ENCODE results near the gene MUC16.

The MUC16 gene

DNA sequence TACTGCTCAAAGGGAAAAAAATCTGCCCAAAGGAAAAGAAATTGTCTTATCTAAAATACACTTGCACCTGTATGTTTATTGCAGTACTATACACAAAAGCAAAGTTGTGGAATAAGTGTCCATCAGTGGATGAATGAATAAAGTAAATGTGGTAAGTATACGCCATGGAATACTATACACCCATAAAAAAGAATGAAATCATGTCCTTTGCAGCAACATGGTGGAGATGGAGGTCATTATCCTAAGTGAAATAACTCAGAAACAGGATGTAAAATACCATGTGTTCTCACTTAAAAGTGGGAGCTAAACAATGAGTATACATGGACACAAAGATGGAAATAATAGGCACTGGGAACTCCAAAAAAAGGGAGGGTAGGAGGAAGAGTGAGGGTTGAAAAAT, 3.8 kb upstream of the MUC16 start:
- no peak overlapping the region for H3K4me3 ChIP-seq (replicated peaks; ENCODE audit: insufficient read depth, low read length)
- no peaks in the 10 kb centered on the region for H3K27me3 ChIP-seq (ENCODE audit: insufficient read depth, poor library complexity, severe bottlenecking)
- no peak for DNase-seq (ENCODE audit: low read depth in 1 of 2, low spot score in 1 of 2)
- no peak overlapping the region for H3K27ac ChIP-seq (replicated peaks)
- TF ChIP-seq, protein P1, sequence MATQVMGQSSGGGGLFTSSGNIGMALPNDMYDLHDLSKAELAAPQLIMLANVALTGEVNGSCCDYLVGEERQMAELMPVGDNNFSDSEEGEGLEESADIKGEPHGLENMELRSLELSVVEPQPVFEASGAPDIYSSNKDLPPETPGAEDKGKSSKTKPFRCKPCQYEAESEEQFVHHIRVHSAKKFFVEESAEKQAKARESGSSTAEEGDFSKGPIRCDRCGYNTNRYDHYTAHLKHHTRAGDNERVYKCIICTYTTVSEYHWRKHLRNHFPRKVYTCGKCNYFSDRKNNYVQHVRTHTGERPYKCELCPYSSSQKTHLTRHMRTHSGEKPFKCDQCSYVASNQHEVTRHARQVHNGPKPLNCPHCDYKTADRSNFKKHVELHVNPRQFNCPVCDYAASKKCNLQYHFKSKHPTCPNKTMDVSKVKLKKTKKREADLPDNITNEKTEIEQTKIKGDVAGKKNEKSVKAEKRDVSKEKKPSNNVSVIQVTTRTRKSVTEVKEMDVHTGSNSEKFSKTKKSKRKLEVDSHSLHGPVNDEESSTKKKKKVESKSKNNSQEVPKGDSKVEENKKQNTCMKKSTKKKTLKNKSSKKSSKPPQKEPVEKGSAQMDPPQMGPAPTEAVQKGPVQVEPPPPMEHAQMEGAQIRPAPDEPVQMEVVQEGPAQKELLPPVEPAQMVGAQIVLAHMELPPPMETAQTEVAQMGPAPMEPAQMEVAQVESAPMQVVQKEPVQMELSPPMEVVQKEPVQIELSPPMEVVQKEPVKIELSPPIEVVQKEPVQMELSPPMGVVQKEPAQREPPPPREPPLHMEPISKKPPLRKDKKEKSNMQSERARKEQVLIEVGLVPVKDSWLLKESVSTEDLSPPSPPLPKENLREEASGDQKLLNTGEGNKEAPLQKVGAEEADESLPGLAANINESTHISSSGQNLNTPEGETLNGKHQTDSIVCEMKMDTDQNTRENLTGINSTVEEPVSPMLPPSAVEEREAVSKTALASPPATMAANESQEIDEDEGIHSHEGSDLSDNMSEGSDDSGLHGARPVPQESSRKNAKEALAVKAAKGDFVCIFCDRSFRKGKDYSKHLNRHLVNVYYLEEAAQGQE (IDR thresholded peaks at IDR 0.05; ENCODE audit: insufficient replicate concordance, low read depth) = no peak
- TF ChIP-seq POLR2AphosphoS5 (IDR thresholded peaks at IDR 0.05; ENCODE audit: low read depth) = no peak
- TF ChIP-seq, protein P2, sequence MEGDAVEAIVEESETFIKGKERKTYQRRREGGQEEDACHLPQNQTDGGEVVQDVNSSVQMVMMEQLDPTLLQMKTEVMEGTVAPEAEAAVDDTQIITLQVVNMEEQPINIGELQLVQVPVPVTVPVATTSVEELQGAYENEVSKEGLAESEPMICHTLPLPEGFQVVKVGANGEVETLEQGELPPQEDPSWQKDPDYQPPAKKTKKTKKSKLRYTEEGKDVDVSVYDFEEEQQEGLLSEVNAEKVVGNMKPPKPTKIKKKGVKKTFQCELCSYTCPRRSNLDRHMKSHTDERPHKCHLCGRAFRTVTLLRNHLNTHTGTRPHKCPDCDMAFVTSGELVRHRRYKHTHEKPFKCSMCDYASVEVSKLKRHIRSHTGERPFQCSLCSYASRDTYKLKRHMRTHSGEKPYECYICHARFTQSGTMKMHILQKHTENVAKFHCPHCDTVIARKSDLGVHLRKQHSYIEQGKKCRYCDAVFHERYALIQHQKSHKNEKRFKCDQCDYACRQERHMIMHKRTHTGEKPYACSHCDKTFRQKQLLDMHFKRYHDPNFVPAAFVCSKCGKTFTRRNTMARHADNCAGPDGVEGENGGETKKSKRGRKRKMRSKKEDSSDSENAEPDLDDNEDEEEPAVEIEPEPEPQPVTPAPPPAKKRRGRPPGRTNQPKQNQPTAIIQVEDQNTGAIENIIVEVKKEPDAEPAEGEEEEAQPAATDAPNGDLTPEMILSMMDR (IDR thresholded peaks at IDR 0.05; ENCODE audit: insufficient read depth, low read length) = no peak
- no peak for TF ChIP-seq GABPA (IDR thresholded peaks at IDR 0.05; ENCODE audit: low read depth)
- no peak for TF ChIP-seq SPI1 (IDR thresholded peaks at IDR 0.05; ENCODE audit: borderline replicate concordance, low read depth)

DNA sequence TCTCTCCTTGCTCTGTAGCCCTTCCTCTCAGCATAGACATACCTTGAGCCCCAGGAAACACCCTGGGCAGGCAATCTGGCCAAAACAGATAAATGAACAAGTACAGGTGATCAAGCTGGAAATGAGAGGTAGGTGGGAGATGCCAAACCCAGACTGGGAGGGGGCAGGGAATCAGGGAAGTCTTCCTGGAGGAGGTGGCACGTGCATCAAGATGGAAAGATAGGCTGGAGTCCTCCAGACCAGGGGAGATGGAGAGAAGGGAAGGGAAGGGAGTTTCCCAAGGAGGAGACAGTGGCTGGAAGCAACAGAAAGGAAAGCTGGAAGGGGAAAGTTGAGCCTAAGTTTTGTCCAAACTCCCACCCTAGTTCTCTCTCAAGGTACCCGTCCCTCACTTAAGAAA, 1.7 kb upstream of the MUC16 start:
- no peak for DNase-seq (ENCODE audit: low read depth in 1 of 2, low spot score in 1 of 2)
- H3K27me3 ChIP-seq (ENCODE audit: insufficient read depth, poor library complexity, severe bottlenecking) = no peaks in the 10 kb centered on the region
- TF ChIP-seq, protein P2 (IDR thresholded peaks at IDR 0.05; ENCODE audit: insufficient read depth, low read length) = no peak
- TF ChIP-seq POLR2AphosphoS5 (IDR thresholded peaks at IDR 0.05; ENCODE audit: low read depth) (no peak), GABPA (IDR thresholded peaks at IDR 0.05; ENCODE audit: low read depth) (no peak), SPI1 (IDR thresholded peaks at IDR 0.05; ENCODE audit: borderline replicate concordance, low read depth) (no peak)
- TF ChIP-seq, protein P1 (IDR thresholded peaks at IDR 0.05; ENCODE audit: insufficient replicate concordance, low read depth) = no peak
- no peak overlapping the region for H3K27ac ChIP-seq (replicated peaks)
- no peak overlapping the region for H3K4me3 ChIP-seq (replicated peaks; ENCODE audit: insufficient read depth, low read length)

DNA sequence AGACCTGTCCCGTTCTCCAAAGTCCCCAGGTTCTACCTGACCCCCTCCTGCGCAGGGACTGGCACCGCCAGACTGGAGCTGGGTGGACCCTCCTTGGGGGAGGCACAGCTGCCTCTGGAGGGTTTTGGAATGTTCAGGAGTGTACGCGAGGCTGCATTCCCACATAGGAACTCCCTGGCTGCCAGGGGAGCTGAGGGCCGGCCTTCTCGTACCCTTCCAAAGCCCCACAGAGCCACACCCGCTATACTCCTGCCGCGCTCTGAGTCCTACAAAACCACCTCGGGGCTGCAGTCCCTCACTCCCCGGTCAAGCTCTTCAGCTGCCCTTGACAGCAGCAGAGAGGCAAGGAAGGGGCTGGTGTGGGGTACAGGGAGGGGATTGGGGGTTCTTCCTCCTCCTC, 484 bp upstream of the MUC16 start:
- no peak for DNase-seq (ENCODE audit: low read depth in 1 of 2, low spot score in 1 of 2)
- Histone ChIP-seq H3K27ac (replicated peaks) (no peak overlapping the region), H3K27me3 (ENCODE audit: insufficient read depth, poor library complexity, severe bottlenecking) (no peaks in the 10 kb centered on the region), H3K4me3 (replicated peaks; ENCODE audit: insufficient read depth, low read length) (no peak overlapping the region)
- TF ChIP-seq SPI1 (IDR thresholded peaks at IDR 0.05; ENCODE audit: borderline replicate concordance, low read depth) = no peak
- TF ChIP-seq, protein P2 (IDR thresholded peaks at IDR 0.05; ENCODE audit: insufficient read depth, low read length) = no peak
- TF ChIP-seq, protein P1 (IDR thresholded peaks at IDR 0.05; ENCODE audit: insufficient replicate concordance, low read depth) = no peak
- TF ChIP-seq POLR2AphosphoS5 (IDR thresholded peaks at IDR 0.05; ENCODE audit: low read depth) = no peak

All from HL-60 (cell line).